Measurements from ENCODE around the gene HSD17B11.

DNA sequence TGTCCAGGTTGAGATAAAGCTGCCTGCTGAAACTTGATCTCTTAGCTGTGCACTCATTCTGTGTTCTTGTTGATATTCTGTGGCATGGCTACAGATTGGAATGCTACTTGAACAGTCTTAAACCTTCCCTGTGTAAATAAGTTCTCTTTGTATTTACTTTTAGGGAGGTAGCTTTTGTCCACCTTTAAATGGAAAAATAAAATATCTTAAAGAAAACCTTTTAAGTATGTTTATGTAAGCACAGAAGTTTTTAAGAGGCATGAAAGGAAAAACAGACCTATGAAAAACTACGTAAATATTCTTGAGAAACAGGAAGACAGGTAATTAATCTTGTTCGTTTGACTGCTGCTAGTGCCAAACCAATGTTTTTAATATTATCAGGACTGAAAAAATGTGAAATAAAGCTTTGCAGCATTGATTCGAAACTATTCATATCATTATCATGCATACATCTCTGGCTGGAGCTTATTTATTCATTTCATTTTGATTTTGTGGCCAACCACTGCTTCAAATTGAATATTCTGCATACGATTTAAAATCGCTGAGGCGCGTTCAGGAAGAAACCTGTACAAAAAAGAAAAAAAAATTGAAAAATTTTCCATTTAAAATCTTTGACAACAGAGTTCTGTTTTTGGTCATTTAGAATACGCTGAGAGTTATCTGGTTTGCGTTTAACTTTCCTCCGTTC lies 86.1 kb downstream of the HSD17B11 start:
- no peak for TF ChIP-seq POLR2A (IDR thresholded peaks at IDR 0.05; ENCODE audit: borderline replicate concordance, extremely low read depth, insufficient read depth, insufficient read length)
- TF ChIP-seq, protein P1, sequence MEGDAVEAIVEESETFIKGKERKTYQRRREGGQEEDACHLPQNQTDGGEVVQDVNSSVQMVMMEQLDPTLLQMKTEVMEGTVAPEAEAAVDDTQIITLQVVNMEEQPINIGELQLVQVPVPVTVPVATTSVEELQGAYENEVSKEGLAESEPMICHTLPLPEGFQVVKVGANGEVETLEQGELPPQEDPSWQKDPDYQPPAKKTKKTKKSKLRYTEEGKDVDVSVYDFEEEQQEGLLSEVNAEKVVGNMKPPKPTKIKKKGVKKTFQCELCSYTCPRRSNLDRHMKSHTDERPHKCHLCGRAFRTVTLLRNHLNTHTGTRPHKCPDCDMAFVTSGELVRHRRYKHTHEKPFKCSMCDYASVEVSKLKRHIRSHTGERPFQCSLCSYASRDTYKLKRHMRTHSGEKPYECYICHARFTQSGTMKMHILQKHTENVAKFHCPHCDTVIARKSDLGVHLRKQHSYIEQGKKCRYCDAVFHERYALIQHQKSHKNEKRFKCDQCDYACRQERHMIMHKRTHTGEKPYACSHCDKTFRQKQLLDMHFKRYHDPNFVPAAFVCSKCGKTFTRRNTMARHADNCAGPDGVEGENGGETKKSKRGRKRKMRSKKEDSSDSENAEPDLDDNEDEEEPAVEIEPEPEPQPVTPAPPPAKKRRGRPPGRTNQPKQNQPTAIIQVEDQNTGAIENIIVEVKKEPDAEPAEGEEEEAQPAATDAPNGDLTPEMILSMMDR (IDR thresholded peaks at IDR 0.05 in 2 of 3, conservative IDR thresholded peaks at IDR 0.05 in 1 of 3; ENCODE audit: borderline replicate concordance in 1 of 3, insufficient read depth in 1 of 3, low read depth in 2 of 3, low read length in 2 of 3), result no peak
- no peak for TF ChIP-seq EZH2phosphoT487 (IDR thresholded peaks at IDR 0.05; ENCODE audit: borderline replicate concordance)
